Measurements from ENCODE around the gene ZNF207.
"Not testable (repeated sequence)": the region's sequence is repeated elsewhere in the genome, so short reads cannot be mapped to it uniquely, and the experiment has no call there.

The ZNF207 gene

GRCh38 chr17:32393904-32394303, 43.9 kb downstream of the ZNF207 start:
- Mint-ChIP-seq H3K27me3 (no peaks in the 10 kb centered on the region), H3K27ac (no peak overlapping the region), H3K4me1 (no peaks in the 10 kb centered on the region), H3K9me3 (no peaks in the 10 kb centered on the region), H3K36me3 (peaks cover 15% of the 10 kb centered on the region), H3K4me3 (no peak overlapping the region)
- no peak for ATAC-seq

GRCh38 chr17:32396343-32396742, 46.4 kb downstream of the ZNF207 start:
- no peak overlapping the region for H3K4me3 Mint-ChIP-seq
- no peaks in the 10 kb centered on the region for H3K9me3 Mint-ChIP-seq
- no peak for ATAC-seq
- no peaks in the 10 kb centered on the region for H3K4me1 Mint-ChIP-seq
- peaks cover 11% of the 10 kb centered on the region for H3K36me3 Mint-ChIP-seq
- no peak overlapping the region for H3K27ac Mint-ChIP-seq
- H3K27me3 Mint-ChIP-seq: no peaks in the 10 kb centered on the region

GRCh38 chr17:32398946-32399345, 49.0 kb downstream of the ZNF207 start:
- Mint-ChIP-seq H3K27ac (no peak overlapping the region), H3K4me3 (no peak overlapping the region)
- ATAC-seq: no peak

GRCh38 chr17:32410085-32410484, 60.1 kb downstream of the ZNF207 start:
- not testable (repeated sequence) for H3K9me3 Mint-ChIP-seq, H3K4me1 Mint-ChIP-seq, H3K27ac Mint-ChIP-seq, H3K4me3 Mint-ChIP-seq, H3K36me3 Mint-ChIP-seq, ATAC-seq, H3K27me3 Mint-ChIP-seq

More at GRCh38 chr17:32398946-32399345, 49.0 kb downstream of the ZNF207 start:
- no peaks in the 10 kb centered on the region for H3K27me3 Mint-ChIP-seq
- no peaks in the 10 kb centered on the region for H3K9me3 Mint-ChIP-seq
- H3K36me3 Mint-ChIP-seq: peaks cover 5% of the 10 kb centered on the region
- H3K4me1 Mint-ChIP-seq: no peaks in the 10 kb centered on the region

GRCh38 chr17:32426894-32427293, 76.9 kb downstream of the ZNF207 start:
- Mint-ChIP-seq H3K9me3 (peaks cover 20% of the 10 kb centered on the region), H3K27me3 (no peaks in the 10 kb centered on the region), H3K36me3 (peaks cover 20% of the 10 kb centered on the region), H3K4me1 (no peaks in the 10 kb centered on the region), H3K27ac (no peak overlapping the region), H3K4me3 (no peak overlapping the region)
- no peak for ATAC-seq

- no peaks in the 10 kb centered on the region for H3K27me3 Mint-ChIP-seq
- ATAC-seq: no peak
- no peak overlapping the region for H3K4me3 Mint-ChIP-seq
- no peak overlapping the region for H3K27ac Mint-ChIP-seq
- H3K9me3 Mint-ChIP-seq: peaks cover 20% of the 10 kb centered on the region
- H3K36me3 Mint-ChIP-seq: peaks cover 20% of the 10 kb centered on the region
- H3K4me1 Mint-ChIP-seq: no peaks in the 10 kb centered on the region
Observed at GRCh38 chr17:32429598-32429997, 79.6 kb downstream of the ZNF207 start.

All from stimulated activated memory B cell treated with anti-CD40 and anti-IgM and Interleukin-4, amounts not matched to agents 10 μg/mL and 1 μg/mL and 100 μg/mL, for 72 hours (primary cell).